Endodermal cell (in vitro differentiated cells): Measurements from ENCODE around the gene PMVK. TPM values are rescaled to one million over a fixed set of nuclear protein-coding genes. Genes with fewer than 3 reads are reported as not detected.

Experiments used
- DNase-seq: peaks from one replicate; pipeline ENCODE4 v3.0.0-alpha.2; 2017
- H3K27ac ChIP-seq: 2 replicates; pipeline ENCODE4 v1.5.1; 2013; ENCODE audit warnings: mild to moderate bottlenecking, low read depth, low read length, moderate library complexity
- H3K27me3 ChIP-seq: 2 replicates; pipeline ENCODE4 v1.6.1; 2013; ENCODE audit warnings: mild to moderate bottlenecking, low read length, moderate library complexity; ENCODE audit not compliant: insufficient read depth, control insufficient read depth, poor library complexity, severe bottlenecking
- H3K36me3 ChIP-seq: 2 replicates; pipeline ENCODE4 v1.7.0; 2013; ENCODE audit warnings: mild to moderate bottlenecking, low read length, moderate library complexity; ENCODE audit not compliant: control insufficient read depth, insufficient read depth
- H3K4me1 ChIP-seq: one replicate; pipeline ENCODE4 v1.7.0; 2013; ENCODE audit warnings: low read length; ENCODE audit not compliant: control insufficient read depth, insufficient read depth
- H3K4me3 ChIP-seq: 2 replicates; pipeline ENCODE4 v1.5.1; 2013; ENCODE audit warnings: mild to moderate bottlenecking, low read length, moderate library complexity
- H3K9ac ChIP-seq: 2 replicates; pipeline ENCODE4 v1.6.1; 2013; ENCODE audit warnings: mild to moderate bottlenecking, low read length, moderate library complexity; ENCODE audit not compliant: poor library complexity, severe bottlenecking; ENCODE audit errors: extremely low read depth
- H3K9me3 ChIP-seq: 2 replicates; pipeline ENCODE4 v1.6.1; 2013; ENCODE audit warnings: mild to moderate bottlenecking, low read length, moderate library complexity; ENCODE audit not compliant: control insufficient read depth
- H3K27ac Mint-ChIP-seq: 2 replicates; pipeline ENCODE4 v1.8.0; 2020; ENCODE audit warnings: mixed read lengths
- H3K27me3 Mint-ChIP-seq: 2 replicates; pipeline ENCODE4 v1.8.0; 2021; ENCODE audit warnings: mild to moderate bottlenecking, mixed read lengths; ENCODE audit not compliant: insufficient read depth
- H3K36me3 Mint-ChIP-seq: 2 replicates; pipeline ENCODE4 v1.8.0; 2020; ENCODE audit warnings: low read depth, mixed read lengths
- H3K4me1 Mint-ChIP-seq: 2 replicates; pipeline ENCODE4 v1.8.0; 2020; ENCODE audit warnings: mixed read lengths
- H3K4me3 Mint-ChIP-seq: 2 replicates; pipeline ENCODE4 v1.8.0; 2020; ENCODE audit warnings: mild to moderate bottlenecking, moderate library complexity, mixed read lengths
- H3K9me3 Mint-ChIP-seq: 2 replicates; pipeline ENCODE4 v1.8.0; 2020; ENCODE audit warnings: mild to moderate bottlenecking, mixed read lengths
- WGBS, 2 experiments: methylation state at CpG; one replicate each; pipeline versions ENCODE4 v1.1.5 to v1.1.7; 2013; ENCODE audit warnings: missing lambda C conversion rate in 2 of 2, mixed read lengths in 1 of 2; ENCODE audit not compliant: insufficient coverage in 1 of 2, insufficient read length in 1 of 2; 5-methylcytosine and 5-hydroxymethylcytosine counted together
- total RNA-seq, 2 donors: library from RNA; stranded (reverse); fragmentation: NEBNext Ultra II Directional in 1 of 2; extraction: Animal tissue kit (Norgen Biotek cat#: 25700) in 1 of 2; gene quantifications; 2 replicates in 1 of 2; 3 replicates in 1 of 2; pipeline ENCODE4 v1.2.1, GENCODE V29; 2021
- TF ChIP-seq, protein P1 (sequence below): fragments of 200-600 bp; sonication (generic); conservative IDR thresholded peaks from 2 replicates; pipeline ENCODE4 v1.5.0; 2021; ENCODE audit warnings: antibody characterized with exemption, mild to moderate bottlenecking

Gene PMVK
- total RNA-seq, 2 donors from 2014 or later = 16.0 to 16.4 TPM

DNA sequence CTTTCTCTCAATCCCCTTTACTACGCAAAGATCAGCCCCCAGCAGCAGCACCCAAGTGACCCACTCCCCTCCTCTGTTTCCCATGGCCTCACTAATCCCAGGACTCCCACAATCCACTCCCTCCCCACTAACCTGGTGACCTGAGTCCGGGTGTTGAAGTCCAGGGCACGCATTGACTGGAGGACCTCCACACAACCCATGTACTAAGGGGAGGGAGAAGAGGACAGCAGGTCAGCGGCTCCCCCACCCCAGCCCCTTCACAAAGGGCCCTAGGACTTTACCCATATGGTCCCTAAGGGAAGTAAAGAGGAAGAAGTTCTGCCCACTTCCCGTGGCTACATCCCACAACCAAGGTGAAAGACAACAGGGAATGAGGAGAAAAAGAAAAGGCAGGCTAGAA lies 32.7 kb upstream of the PMVK start:
- peak overlapping the region; percentile 11 for H3K27ac ChIP-seq
- no peaks in the 10 kb centered on the region for H3K27me3 ChIP-seq
- peak overlapping the region; percentile 39 for H3K9ac ChIP-seq
- Mint-ChIP-seq H3K9me3 (no peaks in the 10 kb centered on the region), H3K27me3 (no peaks in the 10 kb centered on the region), H3K36me3 (peaks cover 44% of the 10 kb centered on the region), H3K4me3 (no peak overlapping the region), H3K27ac (peak overlapping the region; percentile 85), H3K4me1 (peaks cover 37% of the 10 kb centered on the region)
- no peak for DNase-seq
- H3K9me3 ChIP-seq = no peaks in the 10 kb centered on the region
- peaks cover 3% of the 10 kb centered on the region for H3K4me1 ChIP-seq
- 0 to 14% methylated on average over 1 to 4 of the region's 5 CpGs for WGBS, 2 experiments
- H3K4me3 ChIP-seq = peak overlapping the region; percentile 91
- H3K36me3 ChIP-seq = peaks cover 43% of the 10 kb centered on the region
- TF ChIP-seq, protein P1, sequence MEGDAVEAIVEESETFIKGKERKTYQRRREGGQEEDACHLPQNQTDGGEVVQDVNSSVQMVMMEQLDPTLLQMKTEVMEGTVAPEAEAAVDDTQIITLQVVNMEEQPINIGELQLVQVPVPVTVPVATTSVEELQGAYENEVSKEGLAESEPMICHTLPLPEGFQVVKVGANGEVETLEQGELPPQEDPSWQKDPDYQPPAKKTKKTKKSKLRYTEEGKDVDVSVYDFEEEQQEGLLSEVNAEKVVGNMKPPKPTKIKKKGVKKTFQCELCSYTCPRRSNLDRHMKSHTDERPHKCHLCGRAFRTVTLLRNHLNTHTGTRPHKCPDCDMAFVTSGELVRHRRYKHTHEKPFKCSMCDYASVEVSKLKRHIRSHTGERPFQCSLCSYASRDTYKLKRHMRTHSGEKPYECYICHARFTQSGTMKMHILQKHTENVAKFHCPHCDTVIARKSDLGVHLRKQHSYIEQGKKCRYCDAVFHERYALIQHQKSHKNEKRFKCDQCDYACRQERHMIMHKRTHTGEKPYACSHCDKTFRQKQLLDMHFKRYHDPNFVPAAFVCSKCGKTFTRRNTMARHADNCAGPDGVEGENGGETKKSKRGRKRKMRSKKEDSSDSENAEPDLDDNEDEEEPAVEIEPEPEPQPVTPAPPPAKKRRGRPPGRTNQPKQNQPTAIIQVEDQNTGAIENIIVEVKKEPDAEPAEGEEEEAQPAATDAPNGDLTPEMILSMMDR = no peak

DNA sequence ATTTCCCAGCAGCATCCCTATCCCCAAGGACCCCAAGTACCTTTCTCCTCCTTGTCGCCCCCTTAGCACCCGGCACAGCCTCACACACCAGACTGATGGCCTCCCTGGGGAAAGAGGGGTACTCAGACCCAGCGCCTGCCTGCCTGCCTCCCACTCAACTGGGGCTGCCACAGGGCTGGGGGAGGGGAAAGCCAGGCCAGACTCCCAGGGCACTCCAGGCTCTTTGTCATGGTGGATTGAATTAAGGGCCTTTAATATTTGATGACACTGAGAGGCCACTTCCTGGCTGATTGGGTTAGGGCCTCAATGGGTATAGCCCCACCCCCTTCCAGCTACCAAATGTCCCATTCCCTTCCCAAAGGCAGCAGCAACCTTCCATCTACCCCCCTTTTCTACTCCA lies 32.2 kb upstream of the PMVK start:
- H3K9ac ChIP-seq = peak overlapping the region; percentile 39
- Mint-ChIP-seq H3K4me3 (no peak overlapping the region), H3K4me1 (peaks cover 37% of the 10 kb centered on the region), H3K27me3 (no peaks in the 10 kb centered on the region), H3K9me3 (no peaks in the 10 kb centered on the region), H3K36me3 (peaks cover 47% of the 10 kb centered on the region), H3K27ac (peak overlapping the region; percentile 85)
- no peak for DNase-seq
- TF ChIP-seq, protein P1 = no peak
- peak overlapping the region; percentile 91 for H3K4me3 ChIP-seq
- peaks cover 3% of the 10 kb centered on the region for H3K4me1 ChIP-seq
- WGBS, 2 experiments = 89% methylated on average over 3 of the region's 3 CpGs; no CpG with 5 or more reads in 1 of the 2 experiments
- peaks cover 48% of the 10 kb centered on the region for H3K36me3 ChIP-seq
- no peaks in the 10 kb centered on the region for H3K27me3 ChIP-seq
- H3K9me3 ChIP-seq = no peaks in the 10 kb centered on the region
- H3K27ac ChIP-seq = peak overlapping the region; percentile 11

DNA sequence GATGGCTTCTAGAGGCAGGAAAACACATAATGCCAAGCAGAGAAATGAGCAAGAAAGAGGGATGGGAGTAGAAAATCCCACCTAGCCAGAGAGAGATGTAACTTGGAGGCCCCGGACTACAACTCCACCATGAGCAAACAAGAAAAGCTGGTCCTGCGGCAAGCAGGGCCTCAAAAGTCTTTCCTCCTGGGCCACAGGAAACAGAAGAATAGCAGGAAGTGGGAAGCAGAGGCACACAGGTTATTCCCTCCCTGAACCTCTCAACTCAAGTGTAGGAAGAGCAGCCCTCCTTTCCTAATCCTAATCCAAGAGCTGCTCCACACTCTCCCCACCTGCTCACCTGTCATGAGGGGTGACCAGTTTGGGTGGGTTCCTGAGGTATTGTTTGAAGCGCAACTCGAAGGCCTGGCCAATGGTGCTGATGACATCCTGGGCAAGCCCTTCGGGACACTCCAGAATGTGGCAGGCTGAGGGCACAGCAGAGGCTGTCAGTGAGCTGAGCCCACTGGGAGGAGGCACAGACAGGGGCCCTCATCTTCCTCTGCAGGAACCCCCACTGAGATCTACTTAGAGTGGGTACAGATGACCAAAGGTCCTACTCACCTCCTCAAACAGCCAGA lies 30.9 kb upstream of the PMVK start:
- H3K4me1 Mint-ChIP-seq = peaks cover 37% of the 10 kb centered on the region
- H3K27me3 Mint-ChIP-seq = no peaks in the 10 kb centered on the region
- Histone ChIP-seq H3K27me3 (no peaks in the 10 kb centered on the region), H3K9ac (no peak overlapping the region), H3K4me1 (peaks cover 3% of the 10 kb centered on the region), H3K36me3 (peaks cover 60% of the 10 kb centered on the region), H3K4me3 (peak overlapping the region; percentile 91), H3K9me3 (no peaks in the 10 kb centered on the region), H3K27ac (no peak overlapping the region)
- H3K9me3 Mint-ChIP-seq = no peaks in the 10 kb centered on the region
- TF ChIP-seq, protein P1 = no peak
- no peak for DNase-seq
- peaks cover 52% of the 10 kb centered on the region for H3K36me3 Mint-ChIP-seq
- H3K4me3 Mint-ChIP-seq = no peak overlapping the region
- H3K27ac Mint-ChIP-seq = no peak overlapping the region
- 96 to 98% methylated on average over 4 to 5 of the region's 5 CpGs for WGBS, 2 experiments
